HG03460 (cell line): Measurements from ENCODE around the gene ATG9B.
"Not testable (repeated sequence)": the region's sequence is repeated elsewhere in the genome, so short reads cannot be mapped to it uniquely, and the experiment has no call there.

Experiments
- ATAC-seq: cut with Tn5 transposase; IDR thresholded peaks from one replicate; pipeline ENCODE4 v1.9.1; 2021; ENCODE audit not compliant: unreplicated experiment

The ATG9B gene

GRCh38 chr7:151059367-151060112 lies 35.2 kb upstream of the ATG9B start, which contains the start of gene SLC4A2:
TSS of gene SLC4A2 (plus strand) at chr7:151059589. CDS start at chr7:151061988, 2,399 bp downstream.
- ATAC-seq: peak; percentile 28

GRCh38 chr7:151058781-151059366 lies 34.6 kb upstream of the ATG9B start:
- no peak for ATAC-seq

GRCh38 chr7:151057989-151058780 lies 33.9 kb upstream of the ATG9B start:
- peak; percentile 88 for ATAC-seq

GRCh38 chr7:151057506-151057988 lies 33.3 kb upstream of the ATG9B start, which contains the start of gene CDK5:
TSS of gene CDK5 (minus strand) at chr7:151057897. CDS start at chr7:151057848, 49 bp downstream.
- peak; percentile 1 for ATAC-seq

GRCh38 chr7:151056666-151057505 lies 32.6 kb upstream of the ATG9B start:
- ATAC-seq: no peak

GRCh38 chr7:151056283-151056665 lies 32.0 kb upstream of the ATG9B start:
- no peak for ATAC-seq

- no peak for ATAC-seq
These were observed 29.5 kb upstream of the ATG9B start for GRCh38 chr7:151053751-151054150.

- ATAC-seq: no peak
These were observed 28.8 kb upstream of the ATG9B start for GRCh38 chr7:151053096-151053495.

GRCh38 chr7:151051108-151051507 lies 26.8 kb upstream of the ATG9B start:
- no peak for ATAC-seq

GRCh38 chr7:151048911-151049463 lies 24.7 kb upstream of the ATG9B start:
- no peak for ATAC-seq

GRCh38 chr7:151047976-151048815 lies 23.9 kb upstream of the ATG9B start, which contains the start of gene ASIC3:
TSS of gene ASIC3 (plus strand) at chr7:151048531. CDS start at chr7:151048886, 355 bp downstream.
- ATAC-seq: no peak

GRCh38 chr7:151046603-151047573 lies 22.6 kb upstream of the ATG9B start:
- no peak for ATAC-seq

- ATAC-seq: no peak
These were observed 21.7 kb upstream of the ATG9B start for GRCh38 chr7:151045967-151046366.

- ATAC-seq: no peak
These were observed 21.0 kb upstream of the ATG9B start for GRCh38 chr7:151045262-151045661.

GRCh38 chr7:151043959-151044358 lies 19.7 kb upstream of the ATG9B start:
- ATAC-seq: no peak

GRCh38 chr7:151043449-151043848 lies 19.2 kb upstream of the ATG9B start:
- ATAC-seq: not testable (repeated sequence)

- ATAC-seq: no peak
These were observed 16.5 kb upstream of the ATG9B start for GRCh38 chr7:151040616-151041375.
